ENCODE data around the gene COL11A2.
A peak's percentile ranks its signal among the peaks of the same experiment; 100 is the strongest.
"Not testable (repeated sequence)": the region's sequence is repeated elsewhere in the genome, so short reads cannot be mapped to it uniquely, and the experiment has no call there.

The COL11A2 gene

GRCh38 chr6:33192105-33192646 is at the start of gene COL11A2:
COL11A2 (minus strand) TSS chr6:33192467; CDS start chr6:33192240, 227 bp downstream.
- Mint-ChIP-seq H3K9me3 (no peaks in the 10 kb centered on the region), H3K27me3 (ENCODE audit: low read depth) (peaks cover 42% of the 10 kb centered on the region), H3K27ac (no peak within 1 kb of the TSS), H3K36me3 (ENCODE audit: low read depth) (peaks cover 33% of the 10 kb centered on the region), H3K4me3 (no peak within 1 kb of the TSS), H3K4me1 (ENCODE audit: low read depth) (peaks cover 5% of the 10 kb centered on the region)
- DNase-seq (ENCODE audit: low spot score): no peak

DNA sequence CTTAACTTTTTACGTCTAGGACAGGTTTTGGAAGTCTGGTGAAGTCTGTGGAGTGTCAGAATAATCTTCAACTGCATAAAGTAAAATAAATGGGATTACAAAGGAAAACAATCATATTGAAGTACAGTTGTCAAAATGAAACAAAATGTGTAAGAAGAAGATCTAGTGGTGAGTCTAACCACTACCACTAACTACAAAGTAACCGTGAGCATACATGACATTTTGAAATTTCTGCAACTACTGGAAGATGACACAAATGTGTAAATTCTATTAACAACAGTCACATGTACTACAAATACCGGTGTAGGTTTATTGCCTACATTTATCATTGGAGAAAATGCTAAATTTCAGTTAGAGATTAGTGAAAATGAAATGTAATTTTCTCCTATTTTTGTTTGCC is 49.7 kb upstream of the COL11A2 start:
- no peak for DNase-seq (ENCODE audit: low spot score)
- H3K27ac Mint-ChIP-seq: peak overlapping the region; percentile 1
- H3K9me3 Mint-ChIP-seq: no peaks in the 10 kb centered on the region
- H3K4me3 Mint-ChIP-seq: no peak overlapping the region
- H3K27me3 Mint-ChIP-seq (ENCODE audit: low read depth): peaks cover 11% of the 10 kb centered on the region
- peaks cover 10% of the 10 kb centered on the region for H3K4me1 Mint-ChIP-seq (ENCODE audit: low read depth)
- H3K36me3 Mint-ChIP-seq (ENCODE audit: low read depth): no peaks in the 10 kb centered on the region

- H3K4me3 Mint-ChIP-seq: no peak overlapping the region
- H3K36me3 Mint-ChIP-seq (ENCODE audit: low read depth): no peaks in the 10 kb centered on the region
- H3K27ac Mint-ChIP-seq: no peak overlapping the region
- DNase-seq (ENCODE audit: low spot score): no peak
- peaks cover 10% of the 10 kb centered on the region for H3K4me1 Mint-ChIP-seq (ENCODE audit: low read depth)
- H3K27me3 Mint-ChIP-seq (ENCODE audit: low read depth): peaks cover 21% of the 10 kb centered on the region
- H3K9me3 Mint-ChIP-seq: no peaks in the 10 kb centered on the region
Measured at GRCh38 chr6:33237741-33238140, 45.5 kb upstream of the COL11A2 start.

GRCh38 chr6:33236852-33237251 is 44.6 kb upstream of the COL11A2 start:
- Mint-ChIP-seq H3K36me3 (ENCODE audit: low read depth) (no peaks in the 10 kb centered on the region), H3K27me3 (ENCODE audit: low read depth) (peaks cover 23% of the 10 kb centered on the region), H3K9me3 (no peaks in the 10 kb centered on the region), H3K4me3 (no peak overlapping the region), H3K4me1 (ENCODE audit: low read depth) (peaks cover 3% of the 10 kb centered on the region), H3K27ac (no peak overlapping the region)
- no peak for DNase-seq (ENCODE audit: low spot score)

DNA sequence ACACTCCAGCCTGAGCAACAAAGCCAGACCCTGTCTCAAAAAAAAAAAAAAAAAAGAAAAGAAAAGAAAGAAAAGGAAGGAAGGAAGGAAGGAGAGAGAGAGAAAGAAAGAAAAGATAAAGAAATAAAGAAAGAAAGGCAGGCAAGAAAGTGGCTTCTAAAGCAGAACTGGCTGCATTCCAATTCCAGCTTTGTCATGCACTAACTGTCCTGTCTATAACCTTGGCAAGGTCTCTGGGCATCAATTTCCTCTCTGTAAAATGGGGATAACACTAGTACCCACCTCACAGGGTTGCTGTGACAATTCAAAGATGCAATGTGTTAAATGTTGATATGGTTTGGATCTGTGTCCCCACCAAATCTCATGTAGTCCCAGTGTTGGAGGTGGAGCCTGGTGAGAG is 44.1 kb upstream of the COL11A2 start:
- H3K27ac Mint-ChIP-seq: no peak overlapping the region
- H3K9me3 Mint-ChIP-seq: no peaks in the 10 kb centered on the region
- H3K27me3 Mint-ChIP-seq (ENCODE audit: low read depth): peaks cover 26% of the 10 kb centered on the region
- no peaks in the 10 kb centered on the region for H3K36me3 Mint-ChIP-seq (ENCODE audit: low read depth)
- H3K4me1 Mint-ChIP-seq (ENCODE audit: low read depth): peaks cover 5% of the 10 kb centered on the region
- no peak for DNase-seq (ENCODE audit: low spot score)
- H3K4me3 Mint-ChIP-seq: no peak overlapping the region

- DNase-seq (ENCODE audit: low spot score): no peak
- Mint-ChIP-seq H3K9me3 (no peaks in the 10 kb centered on the region), H3K4me1 (ENCODE audit: low read depth) (peaks cover 3% of the 10 kb centered on the region), H3K4me3 (no peak overlapping the region), H3K36me3 (ENCODE audit: low read depth) (no peaks in the 10 kb centered on the region), H3K27ac (no peak overlapping the region), H3K27me3 (ENCODE audit: low read depth) (peaks cover 30% of the 10 kb centered on the region)
Measured at GRCh38 chr6:33235221-33235634, 43.0 kb upstream of the COL11A2 start.

DNA sequence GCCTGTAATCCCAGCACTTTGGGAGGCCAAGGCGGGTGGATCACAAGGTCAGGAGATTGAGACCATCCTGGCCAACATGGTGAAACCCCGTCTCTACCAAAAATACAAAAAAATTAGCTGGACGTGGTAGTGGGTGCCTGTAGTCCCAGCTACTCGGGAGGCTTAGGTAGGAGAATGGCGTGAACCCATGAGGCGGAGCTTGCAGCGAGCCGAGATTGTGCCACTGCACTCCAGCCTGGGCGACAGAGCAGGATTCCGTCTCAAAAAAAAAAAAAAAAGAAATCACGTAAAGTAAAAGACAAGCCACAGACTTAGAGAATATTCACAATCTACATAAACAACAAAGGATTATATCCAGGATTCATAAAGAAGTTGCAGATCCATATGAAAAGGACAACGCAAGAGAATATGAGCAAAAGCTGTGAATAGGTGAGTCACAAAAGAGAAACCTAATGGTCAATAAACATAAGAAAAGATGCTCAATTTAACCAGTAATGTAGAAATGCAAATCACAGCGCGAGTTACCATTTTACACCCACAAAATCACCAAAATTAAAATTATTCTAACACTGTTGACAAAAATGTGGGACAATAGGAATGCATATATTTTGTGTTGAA is 34.3 kb upstream of the COL11A2 start:
- H3K27me3 Mint-ChIP-seq (ENCODE audit: low read depth): peaks cover 46% of the 10 kb centered on the region
- not testable (repeated sequence) for H3K27ac Mint-ChIP-seq; H3K4me1 Mint-ChIP-seq (ENCODE audit: low read depth); H3K9me3 Mint-ChIP-seq; DNase-seq (ENCODE audit: low spot score); H3K36me3 Mint-ChIP-seq (ENCODE audit: low read depth); H3K4me3 Mint-ChIP-seq

- H3K36me3 Mint-ChIP-seq (ENCODE audit: low read depth): peaks cover 4% of the 10 kb centered on the region
- H3K9me3 Mint-ChIP-seq: no peaks in the 10 kb centered on the region
- H3K4me3 Mint-ChIP-seq: no peak overlapping the region
- no peak overlapping the region for H3K27ac Mint-ChIP-seq
- H3K4me1 Mint-ChIP-seq (ENCODE audit: low read depth): peaks cover 13% of the 10 kb centered on the region
- H3K27me3 Mint-ChIP-seq (ENCODE audit: low read depth): peaks cover 44% of the 10 kb centered on the region
- DNase-seq (ENCODE audit: low spot score): no peak
Measured at GRCh38 chr6:33217681-33218080, 25.4 kb upstream of the COL11A2 start.

DNA sequence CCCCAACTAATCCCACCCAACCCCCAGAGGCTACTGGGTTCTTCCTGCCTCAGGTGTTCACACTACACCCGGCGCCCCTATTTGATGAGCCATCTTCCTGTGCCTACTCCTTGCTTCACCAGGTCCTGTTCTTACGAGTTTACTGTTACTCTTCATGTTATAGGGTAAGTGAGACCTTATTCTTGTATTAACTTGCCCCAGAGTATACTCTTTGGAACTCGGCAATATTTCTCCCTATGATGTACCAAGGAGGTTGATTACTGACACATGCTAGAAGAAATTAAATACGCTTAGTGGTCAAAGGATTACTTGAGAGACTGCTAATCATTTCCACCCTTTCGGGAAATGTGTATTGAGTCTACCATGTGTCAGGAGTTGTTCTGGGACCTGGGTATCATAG is 25.0 kb upstream of the COL11A2 start:
- peaks cover 44% of the 10 kb centered on the region for H3K27me3 Mint-ChIP-seq (ENCODE audit: low read depth)

GRCh38 chr6:33216117-33216649 is 23.9 kb upstream of the COL11A2 start:
- no peak for DNase-seq (ENCODE audit: low spot score)
- Mint-ChIP-seq H3K4me1 (ENCODE audit: low read depth) (peaks cover 16% of the 10 kb centered on the region), H3K27me3 (ENCODE audit: low read depth) (peaks cover 39% of the 10 kb centered on the region), H3K36me3 (ENCODE audit: low read depth) (peaks cover 12% of the 10 kb centered on the region), H3K9me3 (no peaks in the 10 kb centered on the region), H3K27ac (no peak overlapping the region), H3K4me3 (no peak overlapping the region)

More for the DNA sequence above, 25.0 kb upstream of the COL11A2 start:
- H3K9me3 Mint-ChIP-seq: no peaks in the 10 kb centered on the region
- H3K27ac Mint-ChIP-seq: no peak overlapping the region
- H3K36me3 Mint-ChIP-seq (ENCODE audit: low read depth): peaks cover 8% of the 10 kb centered on the region
- no peak for DNase-seq (ENCODE audit: low spot score)
- no peak overlapping the region for H3K4me3 Mint-ChIP-seq
- peaks cover 16% of the 10 kb centered on the region for H3K4me1 Mint-ChIP-seq (ENCODE audit: low read depth)

- Mint-ChIP-seq H3K4me3 (no peak overlapping the region), H3K36me3 (ENCODE audit: low read depth) (peaks cover 15% of the 10 kb centered on the region), H3K9me3 (no peaks in the 10 kb centered on the region), H3K27ac (no peak overlapping the region), H3K4me1 (ENCODE audit: low read depth) (peaks cover 16% of the 10 kb centered on the region), H3K27me3 (ENCODE audit: low read depth) (peaks cover 37% of the 10 kb centered on the region)
- DNase-seq (ENCODE audit: low spot score): no peak
Measured at GRCh38 chr6:33215271-33216116, 23.2 kb upstream of the COL11A2 start.

- Mint-ChIP-seq H3K27me3 (ENCODE audit: low read depth) (peaks cover 35% of the 10 kb centered on the region), H3K36me3 (ENCODE audit: low read depth) (peaks cover 21% of the 10 kb centered on the region), H3K4me3 (peak overlapping the region; percentile 47), H3K4me1 (ENCODE audit: low read depth) (peaks cover 22% of the 10 kb centered on the region), H3K9me3 (no peaks in the 10 kb centered on the region), H3K27ac (no peak overlapping the region)
- DNase-seq (ENCODE audit: low spot score): no peak
Measured at GRCh38 chr6:33213989-33214335, 21.7 kb upstream of the COL11A2 start.

- H3K27me3 Mint-ChIP-seq (ENCODE audit: low read depth): peaks cover 33% of the 10 kb centered on the region
- H3K9me3 Mint-ChIP-seq: no peaks in the 10 kb centered on the region
- peaks cover 22% of the 10 kb centered on the region for H3K36me3 Mint-ChIP-seq (ENCODE audit: low read depth)
- no peak for DNase-seq (ENCODE audit: low spot score)
- H3K27ac Mint-ChIP-seq: no peak overlapping the region
- peak overlapping the region; percentile 47 for H3K4me3 Mint-ChIP-seq
- H3K4me1 Mint-ChIP-seq (ENCODE audit: low read depth): peaks cover 24% of the 10 kb centered on the region
Measured at GRCh38 chr6:33213166-33213988, 21.1 kb upstream of the COL11A2 start.

DNA sequence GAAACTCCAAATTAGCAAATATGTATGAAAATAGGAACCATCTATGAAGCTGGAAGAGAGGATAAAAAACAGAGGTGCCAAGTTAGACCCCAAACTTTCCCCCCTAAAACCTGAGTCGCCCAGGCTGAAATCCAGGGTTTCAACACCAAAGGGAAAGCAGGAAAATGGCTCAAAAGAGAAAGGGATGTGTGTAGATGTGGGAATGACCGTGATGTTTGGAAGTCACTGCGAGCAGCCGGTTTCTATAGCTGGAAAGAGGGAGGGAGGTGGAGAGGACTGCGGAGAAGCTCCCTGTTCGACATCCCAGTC is 20.5 kb upstream of the COL11A2 start:
- Mint-ChIP-seq H3K27me3 (ENCODE audit: low read depth) (peaks cover 29% of the 10 kb centered on the region), H3K4me3 (peak overlapping the region; percentile 47), H3K36me3 (ENCODE audit: low read depth) (peaks cover 22% of the 10 kb centered on the region), H3K27ac (no peak overlapping the region), H3K4me1 (ENCODE audit: low read depth) (peaks cover 24% of the 10 kb centered on the region), H3K9me3 (no peaks in the 10 kb centered on the region)
- no peak for DNase-seq (ENCODE audit: low spot score)

Measured in T-helper 2 cell treated with Interferon-gamma antibody and Interleukin-4, amounts not matched to agents 5 μg/mL and 100 μg/mL, for 36 hours (primary cell).